OCI-LY7 (cell line): ENCODE measurements around the gene TUBGCP2. TPM values are rescaled to one million over a fixed set of nuclear protein-coding genes. Genes with fewer than 3 reads are reported as not detected.

Source experiments
- BruUV-seq: library from RNA; stranded (reverse); fragments of 400-500 nt; replicated peaks from 2 replicates; lab custom pipeline; 2021; lab: Mats Ljungman, UMichigan
- CTCF ChIA-PET: fragments of 300-600 bp; sonication (Branson Sonifier 250); formaldehyde crosslinking; loops from one replicate; lab custom pipeline; 2022; ENCODE audit warnings: antibody characterized with exemption; ENCODE audit not compliant: unreplicated experiment; lab: Charles Lee
- POLR2A ChIA-PET: fragments of 300-600 bp; sonication (Branson Sonifier 250); formaldehyde crosslinking; loops from one replicate; lab custom pipeline; 2022; ENCODE audit warnings: antibody characterized with exemption; lab: Charles Lee
- DNase-seq: peaks from one replicate; pipeline ENCODE4 v3.0.0-alpha.2; 2015; ENCODE audit warnings: low spot score
- H2AFZ ChIP-seq: fragments of 200-600 bp; sonication (generic), shearing (Covaris generic); 2 replicates; pipeline ENCODE4 v1.6.1; 2014; ENCODE audit warnings: mild to moderate bottlenecking, antibody characterized with exemption, low read length, moderate library complexity
- H3K27ac ChIP-seq: fragments of 200-600 bp; sonication (generic); 2 replicates; pipeline ENCODE4 v1.5.1; 2014; ENCODE audit warnings: mixed run types, low read depth, mild to moderate bottlenecking, moderate library complexity, low read length, inconsistent platforms; ENCODE audit not compliant: poor library complexity, severe bottlenecking
- H3K36me3 ChIP-seq: fragments of 200-600 bp; sonication (generic); 2 replicates; pipeline ENCODE4 v1.6.1; 2014; ENCODE audit warnings: mild to moderate bottlenecking, antibody characterized with exemption, low read length, moderate library complexity, mixed read lengths; ENCODE audit not compliant: insufficient read depth
- H3K4me1 ChIP-seq: fragments of 200-600 bp; sonication (generic); 2 replicates; pipeline ENCODE4 v1.5.1; 2014; ENCODE audit warnings: mild to moderate bottlenecking, low read length; ENCODE audit not compliant: insufficient read depth, poor library complexity, severe bottlenecking
- H3K4me2 ChIP-seq: fragments of 200-600 bp; sonication (generic); 2 replicates; pipeline ENCODE4 v1.6.1; 2014; ENCODE audit warnings: mild to moderate bottlenecking, low read length
- H3K4me3 ChIP-seq: fragments of 200-600 bp; sonication (generic); 2 replicates; pipeline ENCODE4 v1.5.1; 2014; ENCODE audit warnings: mild to moderate bottlenecking, low read depth, low read length; ENCODE audit not compliant: poor library complexity, severe bottlenecking
- H3K79me2 ChIP-seq: fragments of 200-600 bp; sonication (generic); 2 replicates; pipeline ENCODE4 v1.6.1; 2016; ENCODE audit warnings: low read depth, mild to moderate bottlenecking, low read length, moderate library complexity, mixed read lengths; ENCODE audit not compliant: insufficient read depth
- H3K9me2 ChIP-seq: fragments of 200-600 bp; sonication (generic); 2 replicates; pipeline ENCODE4 v1.6.1; 2016; ENCODE audit warnings: mild to moderate bottlenecking, low read length, mixed read lengths; ENCODE audit not compliant: insufficient read depth
- H3K9me3 ChIP-seq: fragments of 200-600 bp; sonication (generic); 2 replicates; pipeline ENCODE4 v1.6.1; 2014; ENCODE audit warnings: mild to moderate bottlenecking, mixed run types, low read length, mixed read lengths
- H4K20me1 ChIP-seq: fragments of 200-600 bp; sonication (generic); 2 replicates; pipeline ENCODE4 v1.6.1; 2014; ENCODE audit warnings: mild to moderate bottlenecking, antibody characterized with exemption, low read length, moderate library complexity, mixed read lengths; ENCODE audit not compliant: insufficient read depth
- EZH2phosphoT487 ChIP-seq: fragments of 200-600 bp; sonication (generic); IDR thresholded peaks from 2 replicates; pipeline ENCODE4 v1.6.1; 2018; ENCODE audit warnings: low read depth, borderline replicate concordance, mild to moderate bottlenecking, mixed run types, antibody characterized with exemption, low read length, moderate library complexity, mixed read lengths
- intact Hi-C: fragments of 100-400 bp; cut with micrococcal nuclease; formaldehyde crosslinking; loops from one replicate; pipeline ENCODE4 v1.10.0; 2022; ENCODE audit not compliant: unreplicated experiment
- total RNA-seq, 2 experiments: library from RNA; depleted of rRNA in 1 of 2; stranded (reverse); fragments of >200 nt in 1 of 2; shearing (Covaris generic) in 1 of 2; gene quantifications; 2 replicates each; pipeline ENCODE4 v1.2.3, GENCODE V29; 2014 to 2022
- TF ChIP-seq, protein P1 (sequence below): fragments of 200-600 bp; sonication (generic); conservative IDR thresholded peaks from 2 replicates; pipeline ENCODE4 v1.5.1; 2014; ENCODE audit warnings: mild to moderate bottlenecking, antibody characterized with exemption, low read length, moderate library complexity, mixed read lengths

Gene TUBGCP2
- total RNA-seq, 2 experiments from 2014 or later, result 40.5 to 56.1 TPM

DNA sequence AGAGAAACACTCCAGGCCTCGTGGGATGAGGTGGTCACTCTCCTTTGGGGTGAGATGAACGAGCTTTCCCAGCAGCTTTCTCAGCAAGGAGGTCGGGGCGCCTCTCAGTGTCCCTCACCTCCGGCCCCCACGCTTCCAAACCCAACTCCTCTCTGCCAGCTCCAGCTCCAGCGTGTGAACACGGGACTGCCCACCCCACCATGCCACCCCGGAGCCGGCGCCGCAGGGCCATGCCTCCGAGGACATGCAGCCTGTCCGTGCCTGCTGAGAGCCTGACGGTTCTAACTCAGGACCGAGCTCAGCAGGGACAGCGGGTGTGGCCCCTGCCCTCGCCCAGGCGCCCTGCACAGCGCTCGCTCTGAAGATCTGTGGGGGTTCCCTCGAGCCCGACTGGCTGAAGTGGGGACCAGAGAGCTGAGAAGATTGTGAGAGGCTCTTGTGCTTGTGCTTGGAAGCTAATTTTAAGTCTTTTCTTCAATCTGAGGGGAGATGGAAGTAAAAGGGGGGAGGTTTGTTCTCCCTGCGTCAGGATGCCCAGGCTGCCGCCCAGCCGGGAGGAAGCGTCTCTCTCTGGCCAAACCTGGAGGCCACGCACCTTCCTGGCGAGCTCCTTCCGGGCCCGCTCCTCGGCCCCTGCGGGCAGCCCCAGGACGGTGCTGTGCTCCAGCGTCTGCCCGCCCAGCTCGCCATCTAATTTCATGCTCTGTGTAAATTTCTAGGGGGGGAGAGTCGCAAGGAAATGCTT, 26.9 kb downstream of the TUBGCP2 start:
- DNase-seq, result no peak
- no peak overlapping the region for H3K4me2 ChIP-seq
- no peak overlapping the region for H3K27ac ChIP-seq
- no peaks in the 10 kb centered on the region for H3K9me2 ChIP-seq
- H4K20me1 ChIP-seq, result no peaks in the 10 kb centered on the region
- H2AFZ ChIP-seq, result no peak overlapping the region
- ChIA-PET CTCF (no interaction called here), POLR2A (no interaction called here)
- intact Hi-C loops, result no loop called here
- BruUV-seq, result no TSS peak
- H3K79me2 ChIP-seq, result no peaks in the 10 kb centered on the region
- H3K36me3 ChIP-seq, result peaks cover 40% of the 10 kb centered on the region
- H3K4me3 ChIP-seq, result no peak overlapping the region
- H3K9me3 ChIP-seq, result no peaks in the 10 kb centered on the region
- peaks cover 22% of the 10 kb centered on the region for H3K4me1 ChIP-seq
- TF ChIP-seq, protein P1, sequence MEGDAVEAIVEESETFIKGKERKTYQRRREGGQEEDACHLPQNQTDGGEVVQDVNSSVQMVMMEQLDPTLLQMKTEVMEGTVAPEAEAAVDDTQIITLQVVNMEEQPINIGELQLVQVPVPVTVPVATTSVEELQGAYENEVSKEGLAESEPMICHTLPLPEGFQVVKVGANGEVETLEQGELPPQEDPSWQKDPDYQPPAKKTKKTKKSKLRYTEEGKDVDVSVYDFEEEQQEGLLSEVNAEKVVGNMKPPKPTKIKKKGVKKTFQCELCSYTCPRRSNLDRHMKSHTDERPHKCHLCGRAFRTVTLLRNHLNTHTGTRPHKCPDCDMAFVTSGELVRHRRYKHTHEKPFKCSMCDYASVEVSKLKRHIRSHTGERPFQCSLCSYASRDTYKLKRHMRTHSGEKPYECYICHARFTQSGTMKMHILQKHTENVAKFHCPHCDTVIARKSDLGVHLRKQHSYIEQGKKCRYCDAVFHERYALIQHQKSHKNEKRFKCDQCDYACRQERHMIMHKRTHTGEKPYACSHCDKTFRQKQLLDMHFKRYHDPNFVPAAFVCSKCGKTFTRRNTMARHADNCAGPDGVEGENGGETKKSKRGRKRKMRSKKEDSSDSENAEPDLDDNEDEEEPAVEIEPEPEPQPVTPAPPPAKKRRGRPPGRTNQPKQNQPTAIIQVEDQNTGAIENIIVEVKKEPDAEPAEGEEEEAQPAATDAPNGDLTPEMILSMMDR, result no peak
- no peak for TF ChIP-seq EZH2phosphoT487

DNA sequence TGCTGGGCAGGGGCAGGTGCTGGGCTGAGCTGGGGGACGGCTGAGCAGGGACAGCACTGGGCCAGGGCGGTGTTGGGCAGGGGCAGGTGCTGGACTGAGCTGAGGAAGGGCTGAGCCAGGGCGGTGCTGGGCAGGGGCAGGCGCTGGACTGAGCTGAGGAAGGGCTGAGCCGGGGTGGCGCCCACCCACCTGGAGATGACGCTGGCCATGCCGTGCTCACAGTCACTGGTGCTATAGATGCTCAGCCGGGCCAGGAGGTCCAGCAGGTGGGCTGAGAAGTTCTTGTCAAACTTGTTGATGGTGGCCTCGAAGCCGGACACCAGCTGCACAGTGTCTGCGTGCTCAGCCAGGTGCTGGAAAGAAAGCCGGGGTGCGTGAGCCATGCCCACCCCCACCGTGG, 27.6 kb downstream of the TUBGCP2 start:
- no peak for TF ChIP-seq EZH2phosphoT487
- TF ChIP-seq, protein P1, result no peak
- Histone ChIP-seq H3K9me3 (no peaks in the 10 kb centered on the region), H3K27ac (no peak overlapping the region), H3K4me3 (no peak overlapping the region), H3K4me1 (peaks cover 30% of the 10 kb centered on the region), H3K36me3 (peaks cover 33% of the 10 kb centered on the region), H3K4me2 (no peak overlapping the region), H4K20me1 (no peaks in the 10 kb centered on the region), H2AFZ (no peak overlapping the region), H3K79me2 (no peaks in the 10 kb centered on the region), H3K9me2 (no peaks in the 10 kb centered on the region)
- ChIA-PET POLR2A (no interaction called here), CTCF (no interaction called here)
- intact Hi-C loops, result no loop called here
- no peak for DNase-seq
- no TSS peak for BruUV-seq

DNA sequence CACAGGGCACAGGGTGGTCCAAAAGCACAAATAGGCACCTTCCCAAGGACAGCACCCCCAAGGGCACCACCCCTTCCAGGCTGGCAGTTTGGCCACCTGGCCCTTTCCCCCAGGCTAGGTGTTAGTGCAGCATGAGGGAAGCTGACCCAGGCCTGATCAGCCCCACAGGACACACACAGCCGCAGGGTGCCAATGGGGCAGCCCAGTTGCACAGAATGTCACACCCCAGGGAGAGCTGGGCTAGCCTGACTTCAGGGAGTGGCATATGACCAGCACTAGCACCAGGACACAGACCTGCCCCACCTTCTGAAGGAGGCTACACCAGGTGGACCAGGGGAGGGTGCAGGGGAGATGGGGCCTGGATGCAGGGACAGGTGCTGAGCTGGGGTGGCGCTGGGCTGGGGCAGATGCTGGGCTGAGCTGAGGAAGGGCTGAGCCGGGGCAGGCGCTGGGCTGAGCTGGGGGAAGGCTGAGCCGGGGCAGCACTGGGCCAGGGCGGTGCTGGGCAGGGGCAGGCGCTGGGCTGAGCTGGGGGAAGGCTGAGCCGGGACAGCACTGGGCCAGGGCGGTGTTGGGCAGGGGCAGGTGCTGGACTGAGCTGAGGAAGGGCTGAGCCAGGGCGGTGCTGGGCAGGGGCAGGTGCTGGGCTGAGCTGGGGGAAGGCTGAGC, 28.1 kb downstream of the TUBGCP2 start:
- ChIA-PET POLR2A (no interaction called here), CTCF (interaction anchor here (0.6 kb wide), 1 partner anchor 26 kb away, joined by 3 read pairs; no protein-coding TSS in a partner anchor)
- peaks cover 28% of the 10 kb centered on the region for H3K36me3 ChIP-seq
- no peaks in the 10 kb centered on the region for H3K9me3 ChIP-seq
- H2AFZ ChIP-seq, result no peak overlapping the region
- intact Hi-C loops, result no loop called here
- no peaks in the 10 kb centered on the region for H4K20me1 ChIP-seq
- BruUV-seq, result no TSS peak
- H3K27ac ChIP-seq, result no peak overlapping the region
- H3K9me2 ChIP-seq, result no peaks in the 10 kb centered on the region
- TF ChIP-seq, protein P1, result no peak
- no peak for TF ChIP-seq EZH2phosphoT487
- no peaks in the 10 kb centered on the region for H3K79me2 ChIP-seq
- H3K4me2 ChIP-seq, result no peak overlapping the region
- DNase-seq, result no peak
- H3K4me1 ChIP-seq, result peaks cover 35% of the 10 kb centered on the region
- H3K4me3 ChIP-seq, result no peak overlapping the region
